ENCODE results near the gene PSMD4.
"Not testable (repeated sequence)": the region's sequence is repeated elsewhere in the genome, so short reads cannot be mapped to it uniquely, and the experiment has no call there.

Gene PSMD4

DNA sequence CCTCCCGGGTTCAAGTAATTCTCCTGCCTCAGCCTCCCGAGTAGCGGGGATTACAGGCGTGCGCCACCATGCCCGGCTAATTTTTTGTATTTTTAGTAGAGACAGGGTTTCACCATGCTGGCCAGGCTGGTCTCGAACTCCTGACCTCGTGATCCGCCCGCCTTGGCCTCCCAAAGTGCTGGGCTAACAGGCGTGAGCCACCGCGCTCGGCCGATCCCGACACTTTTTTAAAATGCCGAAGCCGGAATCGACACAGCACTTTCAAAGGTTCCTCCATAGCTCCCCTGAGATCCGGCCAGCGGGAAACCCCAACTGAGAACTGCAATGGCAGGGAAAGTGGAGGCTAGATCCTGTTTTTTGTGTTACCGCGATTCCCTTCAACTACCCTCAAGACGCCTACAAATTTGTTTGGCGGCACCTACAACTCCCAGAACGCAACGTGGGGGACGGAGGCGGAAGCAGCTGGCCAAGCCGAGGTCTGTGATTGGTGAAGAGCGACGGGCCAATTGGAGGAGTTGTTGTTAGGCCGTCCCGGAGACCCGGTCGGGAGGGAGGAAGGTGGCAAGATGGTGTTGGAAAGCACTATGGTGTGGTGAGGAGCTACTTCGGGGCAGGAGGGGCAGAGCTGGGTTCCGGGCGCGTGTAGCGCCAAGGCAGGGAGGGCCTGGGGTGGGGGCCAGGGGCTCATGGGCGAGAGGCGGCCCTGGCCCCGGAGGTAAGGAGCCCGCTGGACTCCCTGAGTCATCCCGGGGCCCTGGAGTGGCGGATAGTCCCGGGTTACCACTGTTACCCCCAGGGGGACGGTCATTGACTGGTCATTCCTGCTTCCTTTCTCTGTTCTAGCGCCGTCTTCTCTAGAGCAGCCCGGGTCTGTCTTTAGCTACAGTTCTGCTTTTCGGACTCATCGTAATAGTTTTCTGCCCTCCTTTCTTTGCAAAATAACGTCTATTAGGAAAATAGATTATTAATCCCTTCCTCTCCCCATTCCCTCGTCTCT, at the start of gene PSMD4:
PSMD4 (plus strand) TSS at position 518 of the 997 bp plus-strand sequence; CDS start at position 567, 49 bp downstream.
- peak; percentile 98 for DNase-seq

DNA sequence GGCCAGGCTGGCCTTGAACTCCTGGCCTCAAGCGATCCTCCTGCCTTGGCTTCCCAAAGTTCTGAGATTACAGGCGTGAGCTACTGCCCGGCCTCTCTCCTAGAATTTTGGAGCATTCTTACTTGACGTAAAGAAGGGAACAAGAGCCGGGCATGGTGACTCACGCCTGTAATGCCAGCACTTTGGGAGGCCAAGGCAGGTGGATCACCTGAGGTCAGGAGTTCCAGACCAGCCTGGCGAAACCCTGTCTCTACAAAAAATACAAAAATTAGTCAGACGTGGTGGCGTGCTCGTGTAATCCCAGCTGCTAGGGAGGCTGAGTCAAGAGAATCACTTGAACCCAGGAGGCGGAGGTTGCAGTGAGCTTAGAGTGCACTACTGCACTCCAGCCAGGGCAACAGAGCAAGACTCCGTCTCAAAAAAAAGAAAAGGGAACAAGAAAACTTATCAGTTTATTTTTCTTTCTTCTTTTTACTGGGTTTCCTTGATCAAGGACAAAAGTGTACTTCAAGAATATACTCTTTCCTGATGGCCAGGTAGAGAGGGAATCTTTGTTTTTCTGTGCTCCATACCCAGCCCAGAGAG, 49.1 kb upstream of the PSMD4 start:
- DNase-seq, result not testable (repeated sequence)

DNA sequence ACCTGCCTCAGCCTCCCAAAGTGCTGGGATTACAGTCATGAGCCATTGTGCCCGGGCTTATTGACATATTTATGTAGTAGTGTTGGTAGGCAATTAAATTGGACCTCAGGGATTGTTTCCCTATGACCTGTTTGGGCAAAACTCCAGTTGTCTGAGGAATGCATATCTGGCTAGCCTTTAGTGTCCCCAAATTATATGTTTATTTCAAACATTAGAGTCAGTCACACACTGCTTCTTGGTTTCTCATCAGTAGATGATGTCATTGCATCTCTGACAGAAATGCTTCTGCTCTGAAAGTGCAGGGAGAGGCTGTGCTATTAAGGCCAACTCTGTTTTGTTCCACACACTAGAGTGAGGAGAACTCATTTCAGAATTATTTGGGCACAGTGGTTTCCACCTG, 43.7 kb upstream of the PSMD4 start:
- DNase-seq, result no peak

DNA sequence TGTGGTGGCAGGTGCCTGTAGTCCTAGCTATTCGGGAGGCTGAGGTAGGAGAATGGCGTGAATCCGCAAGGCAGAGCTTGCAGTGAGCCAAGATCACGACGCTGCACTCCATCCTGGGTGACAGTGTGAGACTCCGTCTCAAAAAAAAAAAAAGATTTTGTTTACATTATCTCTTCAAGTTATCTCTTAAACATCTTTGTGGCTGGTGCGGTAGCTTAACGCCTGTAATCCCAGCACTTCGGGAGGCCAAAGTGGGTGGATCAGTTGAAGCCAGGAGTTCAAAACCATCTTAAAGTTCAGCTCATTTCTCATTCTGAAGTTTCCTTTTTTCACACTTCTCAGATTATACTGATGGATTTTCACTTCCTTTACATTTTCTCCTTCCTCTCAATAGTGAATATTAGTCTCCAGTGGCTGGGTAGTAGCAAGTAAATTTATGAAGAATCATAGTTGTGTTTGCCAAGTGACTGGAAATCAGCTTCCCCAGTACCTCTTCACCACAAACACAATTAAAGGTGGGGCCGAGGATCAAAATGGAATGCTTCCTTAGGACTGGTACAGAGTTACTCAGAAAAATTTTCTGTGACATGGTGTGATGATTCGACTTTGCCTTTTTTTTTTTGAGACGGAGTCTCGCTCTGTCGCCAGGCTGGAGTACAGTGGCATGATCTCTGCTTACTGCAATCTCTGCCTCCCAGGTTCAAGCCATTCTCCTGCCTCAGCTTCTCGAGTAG, 42.4 kb upstream of the PSMD4 start:
- no peak for DNase-seq

DNA sequence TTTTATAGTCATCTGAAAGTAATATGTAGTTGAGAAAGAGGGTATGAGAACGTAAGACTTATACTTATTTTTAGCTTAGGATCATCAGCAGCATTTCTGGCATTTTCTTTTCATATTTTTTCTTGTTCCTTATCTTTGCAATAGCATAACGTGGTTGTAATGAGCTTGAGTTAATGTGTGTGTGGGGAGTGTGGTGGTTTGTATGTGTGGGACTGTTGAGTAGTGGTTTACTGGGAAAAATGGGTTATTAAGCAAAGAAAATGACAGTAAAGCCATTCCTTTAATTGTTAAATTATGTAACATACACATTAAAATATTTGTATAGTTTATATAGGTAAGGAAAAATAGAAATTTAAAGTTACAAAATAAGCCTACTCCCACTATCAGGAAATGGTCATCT, 41.0 kb upstream of the PSMD4 start:
- DNase-seq, result no peak

DNA sequence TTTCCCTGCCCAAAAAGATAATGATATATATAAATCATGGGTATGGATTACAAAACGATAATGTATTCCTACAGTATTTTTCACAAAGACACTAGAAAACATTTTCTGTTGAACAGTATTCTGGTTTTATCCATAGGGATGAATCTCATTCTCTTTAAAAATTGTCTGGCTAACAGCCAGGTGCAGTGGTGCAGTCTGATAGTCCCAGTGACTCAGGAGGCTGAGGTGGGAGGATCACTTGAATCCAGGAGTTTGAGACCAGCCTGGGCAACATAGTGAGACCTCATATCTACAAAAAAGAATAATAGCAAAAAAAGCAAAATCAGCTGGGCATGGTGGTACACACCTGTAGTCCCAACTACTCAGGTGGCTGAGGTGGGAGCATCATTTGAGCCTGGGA, 32.9 kb upstream of the PSMD4 start:
- no peak for DNase-seq

DNA sequence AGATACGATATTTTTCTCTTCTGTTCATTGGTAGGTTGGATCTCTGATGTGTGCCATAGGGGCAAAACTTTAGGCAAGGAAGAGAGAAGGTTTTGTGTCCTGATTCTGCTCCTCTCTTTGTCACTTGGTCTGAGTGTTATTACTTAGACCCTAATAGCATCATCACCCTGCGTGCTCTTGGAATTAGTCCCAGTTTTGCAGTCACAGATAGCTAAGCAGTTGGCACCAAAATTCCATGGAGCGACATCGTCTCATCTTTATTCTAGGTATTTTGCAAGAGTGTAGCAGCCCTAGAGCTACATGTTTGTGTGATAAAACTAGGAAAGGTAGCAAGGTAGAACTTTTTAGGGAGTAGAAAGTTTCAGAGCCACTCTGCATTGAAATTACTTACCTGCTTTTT, 32.4 kb upstream of the PSMD4 start:
- DNase-seq, result no peak

DNA sequence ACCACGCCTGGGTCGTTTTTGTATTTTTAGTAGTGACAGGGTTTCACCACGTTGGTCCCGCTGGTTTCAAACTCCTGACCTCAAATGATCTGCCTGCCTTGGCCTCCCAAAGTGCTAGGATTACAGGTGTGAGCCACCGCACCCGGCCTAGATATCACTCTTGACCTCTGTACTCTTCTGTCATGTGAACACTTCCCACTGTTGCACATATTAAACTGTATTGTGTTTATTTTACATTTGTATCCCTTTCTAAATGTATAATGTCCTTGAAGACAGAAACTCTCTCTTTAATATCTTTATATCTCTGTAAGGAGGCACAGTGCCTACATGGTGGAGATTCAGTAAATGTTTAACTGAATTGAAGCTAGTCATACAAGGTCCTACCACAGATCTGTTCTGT, 19.3 kb upstream of the PSMD4 start:
- no peak for DNase-seq

DNA sequence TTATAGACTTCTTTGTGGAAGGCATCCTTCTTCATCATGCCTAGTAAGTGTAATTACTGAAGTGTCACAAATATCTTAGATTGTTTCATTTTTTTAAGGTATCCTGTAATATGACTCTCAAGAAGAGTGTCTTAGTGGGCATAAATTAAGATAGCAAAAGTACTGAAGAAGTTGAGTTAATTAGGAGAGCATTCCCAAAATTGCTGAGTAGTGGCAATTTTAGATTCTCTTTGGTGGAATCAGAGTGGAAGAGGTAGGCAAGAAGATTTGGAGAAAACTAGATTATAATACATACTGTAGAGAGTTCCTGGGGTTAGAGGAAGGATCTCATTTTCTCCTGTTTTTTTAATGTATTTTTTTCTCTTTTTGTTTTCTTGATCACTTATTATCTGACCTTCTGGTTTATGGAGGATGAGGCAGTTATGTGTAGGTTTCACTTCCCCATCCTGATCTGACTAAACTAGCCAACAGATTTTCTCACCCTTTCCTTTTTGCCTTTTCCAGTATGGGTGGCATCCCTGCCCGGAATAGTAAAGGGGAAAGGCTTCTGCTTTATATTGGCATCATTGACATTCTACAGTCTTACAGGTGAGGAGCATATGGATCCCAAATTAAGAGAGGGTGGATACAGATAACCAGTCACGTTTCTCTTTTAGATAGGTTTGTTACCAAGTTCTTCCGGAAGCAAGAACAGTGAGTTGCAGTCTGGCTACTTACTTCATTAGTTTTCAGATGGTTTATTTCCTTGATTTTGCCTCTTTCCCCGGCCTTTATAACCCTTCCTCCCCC, 16.7 kb upstream of the PSMD4 start:
- DNase-seq, result no peak

DNA sequence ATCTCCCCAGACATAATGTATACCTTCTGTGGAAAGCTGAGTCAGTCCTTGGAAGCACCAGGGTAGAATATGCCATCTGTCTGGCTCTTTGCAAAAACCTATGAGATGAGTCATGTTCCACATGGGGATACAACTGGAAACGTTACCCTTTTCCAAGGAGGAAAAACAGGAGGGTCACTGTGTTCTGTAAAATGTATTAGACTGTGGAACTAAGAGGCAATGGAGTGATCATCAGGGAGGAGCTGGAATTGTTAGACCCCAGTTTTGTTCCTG, 16.1 kb upstream of the PSMD4 start:
- DNase-seq, result no peak

DNA sequence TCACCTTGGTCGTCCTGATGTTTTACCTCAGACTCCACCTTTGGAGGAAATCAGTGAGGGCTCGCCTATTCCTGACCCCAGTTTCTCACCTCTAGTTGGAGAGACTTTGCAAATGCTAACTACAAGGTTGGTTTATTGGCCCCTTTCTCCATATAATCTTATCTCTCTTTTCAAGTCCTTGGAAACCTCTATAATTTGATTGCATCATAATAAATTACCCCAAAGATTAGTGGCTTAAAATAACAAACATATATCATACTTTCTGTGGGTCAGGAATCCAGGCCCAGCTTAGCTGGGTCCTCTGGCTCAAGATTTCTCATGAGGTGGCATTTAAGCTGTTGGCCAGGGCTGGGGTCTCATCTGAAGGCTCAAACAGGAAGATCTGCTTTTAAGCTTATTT, 12.1 kb upstream of the PSMD4 start:
- DNase-seq, result no peak

DNA sequence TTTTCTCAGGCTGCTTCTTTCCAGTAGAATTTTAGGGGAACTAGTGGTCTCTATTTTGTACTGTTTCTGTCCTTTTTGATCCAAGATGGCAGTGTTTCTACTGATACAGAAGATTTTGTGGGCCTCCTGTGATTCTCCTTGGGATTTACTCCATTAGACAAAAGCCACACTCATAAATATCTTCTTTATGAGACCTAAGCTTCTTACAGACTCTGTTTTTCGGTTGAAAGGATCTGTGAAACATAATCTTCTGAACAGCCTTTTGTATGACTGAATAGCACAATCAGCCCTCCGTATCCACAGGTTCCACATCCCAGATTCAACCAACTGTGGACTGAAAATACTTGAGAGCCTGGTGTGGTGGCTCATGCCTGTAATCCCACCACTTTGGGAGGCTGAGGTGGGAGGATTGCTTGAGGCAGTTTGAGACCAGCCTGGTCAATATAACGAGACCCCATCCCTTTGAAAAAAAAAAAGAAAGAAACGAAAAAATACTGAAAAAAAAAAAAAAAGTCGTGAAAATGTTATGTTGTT, 10.8 kb upstream of the PSMD4 start:
- DNase-seq, result no peak

DNA sequence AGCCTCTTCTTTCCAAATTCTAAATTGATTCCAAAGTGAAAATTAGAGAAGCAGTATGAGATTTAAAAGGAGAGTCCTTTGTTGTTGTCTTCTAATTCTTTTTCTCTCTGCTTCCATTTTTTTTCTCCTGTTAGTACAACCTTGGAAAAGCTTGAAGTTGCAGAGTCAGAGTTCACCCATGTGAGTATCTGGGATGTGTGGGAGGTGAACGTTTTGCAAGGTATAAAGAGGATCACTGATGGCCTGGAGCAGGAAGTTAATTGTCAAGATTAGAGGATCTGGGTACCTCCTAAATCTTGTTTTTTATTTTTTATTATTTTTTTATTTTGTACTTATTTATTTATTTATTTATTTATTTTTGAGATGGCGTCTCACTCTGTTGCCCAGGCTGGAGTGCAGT, 7.7 kb upstream of the PSMD4 start:
- DNase-seq, result no peak

DNA sequence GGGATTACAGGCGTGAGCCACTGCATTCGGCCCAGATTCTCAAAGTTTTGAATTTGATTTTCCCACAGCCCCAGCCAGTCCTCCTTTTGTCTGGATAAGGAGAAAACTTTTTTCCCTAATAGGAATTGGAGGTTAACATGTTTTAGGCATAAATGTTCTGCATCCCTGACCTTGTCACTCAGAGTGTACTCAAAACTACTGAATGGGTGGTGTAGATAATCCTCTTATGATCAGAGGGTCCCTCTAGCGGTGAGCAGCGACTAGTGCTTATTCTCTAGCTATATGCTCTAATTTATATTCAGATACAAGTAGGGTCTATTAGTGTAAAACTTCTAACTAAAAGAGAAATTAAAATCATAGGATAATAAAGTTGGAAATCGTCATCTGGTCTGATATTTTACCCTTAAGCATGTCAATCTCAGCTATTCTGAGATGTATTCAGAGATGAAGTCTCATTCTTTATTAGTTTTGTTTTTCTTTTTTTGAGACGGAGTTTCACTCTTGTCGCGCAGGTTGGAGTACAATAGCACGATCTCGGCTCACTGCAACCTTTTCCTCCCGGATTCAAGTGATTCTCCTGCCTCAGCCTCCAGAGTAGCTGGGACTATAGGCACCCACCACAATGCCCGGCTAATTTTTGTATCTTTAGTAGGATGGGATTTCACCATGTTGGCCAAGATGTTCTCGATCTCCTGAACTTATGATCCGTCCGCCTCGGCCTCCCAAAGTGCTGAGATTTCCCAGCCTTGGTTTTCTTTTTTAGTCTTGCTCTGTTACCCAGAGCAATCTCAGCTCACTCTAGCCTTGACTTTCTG, 2.7 kb upstream of the PSMD4 start:
- DNase-seq, result peak; percentile 87

DNA sequence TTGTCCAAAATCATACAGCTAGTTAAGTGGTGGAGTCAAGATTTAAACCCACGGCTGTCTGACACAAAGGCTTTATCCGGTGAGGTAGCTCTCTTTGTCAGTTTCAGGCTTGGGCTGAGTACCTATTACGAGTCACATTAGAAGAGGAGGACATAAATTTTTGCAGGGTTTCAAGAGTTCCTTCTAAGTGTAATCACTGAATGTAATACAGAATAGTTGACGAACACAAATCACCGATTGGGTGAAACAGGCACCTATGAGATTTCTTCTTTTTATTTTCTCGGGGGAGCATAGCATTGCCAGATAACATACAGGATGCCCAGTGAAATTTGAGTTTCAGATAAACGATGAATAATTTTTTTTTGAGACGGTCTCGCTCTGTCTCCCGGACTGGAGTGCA, 847 bp downstream of the PSMD4 start:
- no peak for DNase-seq

DNA sequence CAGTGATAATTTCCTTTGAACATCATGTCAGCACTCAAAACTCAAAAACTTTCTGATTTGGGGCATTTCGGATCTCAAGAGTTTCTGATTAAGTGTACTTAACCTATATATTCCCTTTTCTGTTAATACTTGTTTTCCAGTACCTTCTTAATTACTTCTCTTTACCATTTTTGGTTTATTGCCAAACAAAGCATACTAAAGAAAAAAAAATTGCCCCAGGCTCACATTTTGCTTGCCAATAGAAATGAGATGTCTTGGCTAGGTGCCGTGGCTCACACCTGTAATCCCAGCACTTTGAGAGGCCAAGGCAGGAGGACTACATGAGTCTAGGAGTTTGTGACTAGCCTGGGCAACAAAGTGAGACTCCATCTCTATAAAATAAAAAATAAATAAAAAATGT, 4.8 kb downstream of the PSMD4 start:
- DNase-seq, result no peak

DNA sequence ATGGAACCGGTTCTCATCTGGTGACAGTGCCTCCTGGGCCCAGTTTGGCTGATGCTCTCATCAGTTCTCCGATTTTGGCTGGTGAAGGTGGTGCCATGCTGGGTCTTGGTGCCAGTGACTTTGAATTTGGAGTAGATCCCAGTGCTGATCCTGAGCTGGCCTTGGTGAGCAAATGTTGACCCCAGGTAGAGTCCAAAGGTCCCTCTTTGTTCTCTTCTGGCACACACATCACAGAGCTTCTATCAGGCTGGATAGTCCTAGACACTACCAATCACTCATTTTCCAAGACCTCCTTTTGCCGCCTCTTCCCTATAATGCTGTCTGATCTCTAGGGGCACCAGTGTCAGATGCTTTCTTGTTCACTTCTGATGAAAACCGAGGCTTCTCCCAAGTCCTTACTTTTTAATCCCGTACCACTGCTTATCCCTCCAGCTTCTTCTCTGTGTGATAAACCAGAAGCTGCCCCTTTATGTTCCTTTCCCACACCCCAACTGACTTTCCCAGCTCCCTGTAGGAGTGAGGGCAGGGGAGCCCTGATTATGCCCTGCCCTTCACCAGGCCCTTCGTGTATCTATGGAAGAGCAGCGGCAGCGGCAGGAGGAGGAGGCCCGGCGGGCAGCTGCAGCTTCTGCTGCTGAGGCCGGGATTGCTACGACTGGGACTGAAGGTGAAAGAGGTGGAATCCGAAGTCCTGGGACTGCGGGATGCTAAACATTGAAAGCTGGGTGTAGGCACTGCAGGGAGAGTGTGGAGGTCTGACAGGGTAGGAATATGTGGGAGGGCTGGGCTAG, 11.1 kb downstream of the PSMD4 start:
- no peak for DNase-seq

DNA sequence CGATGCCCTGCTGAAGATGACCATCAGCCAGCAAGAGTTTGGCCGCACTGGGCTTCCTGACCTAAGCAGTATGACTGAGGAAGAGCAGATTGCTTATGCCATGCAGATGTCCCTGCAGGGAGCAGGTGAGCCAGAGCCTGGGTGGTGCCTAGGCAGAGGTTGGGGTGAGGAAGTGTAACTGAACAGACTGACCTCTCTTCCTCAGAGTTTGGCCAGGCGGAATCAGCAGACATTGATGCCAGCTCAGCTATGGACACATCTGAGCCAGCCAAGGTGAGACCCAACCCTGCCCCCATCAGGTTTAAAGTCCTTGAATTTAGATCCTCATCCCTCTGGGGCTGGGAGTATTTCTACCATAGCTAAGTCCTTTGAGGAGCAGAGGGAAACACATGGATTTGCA, 11.8 kb downstream of the PSMD4 start:
- no peak for DNase-seq

DNA sequence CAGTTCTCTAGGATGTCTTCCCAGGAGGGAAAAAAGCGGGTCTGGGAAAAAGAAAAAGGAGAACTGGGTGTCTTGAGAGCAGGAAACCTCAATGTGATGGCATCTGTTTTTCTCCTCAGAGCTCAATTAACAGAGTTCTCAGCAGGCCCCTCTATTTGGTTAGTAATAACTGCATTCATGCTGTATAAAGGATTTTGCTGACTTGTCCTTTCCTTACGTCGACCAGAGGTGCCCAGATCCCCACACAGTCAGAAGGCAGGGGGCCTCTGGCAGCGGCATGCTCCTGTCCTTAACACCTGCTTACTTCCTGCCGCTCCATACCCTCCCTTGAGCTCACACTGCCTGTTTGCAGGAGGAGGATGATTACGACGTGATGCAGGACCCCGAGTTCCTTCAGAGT, 12.3 kb downstream of the PSMD4 start:
- DNase-seq, result no peak

DNA sequence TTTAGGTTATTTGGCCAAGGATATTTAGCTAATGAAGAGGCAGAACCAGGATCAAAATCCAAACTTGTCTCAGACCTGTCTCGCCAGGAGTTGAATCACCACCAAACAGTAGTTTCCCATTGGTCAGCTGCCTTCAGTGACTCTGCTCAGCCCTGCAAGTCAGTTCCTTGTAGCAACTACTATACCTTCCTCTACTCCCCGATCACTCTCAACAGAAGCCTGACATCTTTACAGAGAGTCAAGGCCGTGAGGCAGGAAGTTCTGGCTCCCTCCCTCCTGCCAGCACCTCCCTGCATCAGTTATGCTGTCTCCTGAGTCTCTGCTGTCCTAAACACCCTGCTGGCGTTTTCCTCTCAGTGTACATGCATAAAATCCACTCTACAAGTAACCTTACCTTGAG, 13.2 kb downstream of the PSMD4 start:
- DNase-seq, result no peak

DNA sequence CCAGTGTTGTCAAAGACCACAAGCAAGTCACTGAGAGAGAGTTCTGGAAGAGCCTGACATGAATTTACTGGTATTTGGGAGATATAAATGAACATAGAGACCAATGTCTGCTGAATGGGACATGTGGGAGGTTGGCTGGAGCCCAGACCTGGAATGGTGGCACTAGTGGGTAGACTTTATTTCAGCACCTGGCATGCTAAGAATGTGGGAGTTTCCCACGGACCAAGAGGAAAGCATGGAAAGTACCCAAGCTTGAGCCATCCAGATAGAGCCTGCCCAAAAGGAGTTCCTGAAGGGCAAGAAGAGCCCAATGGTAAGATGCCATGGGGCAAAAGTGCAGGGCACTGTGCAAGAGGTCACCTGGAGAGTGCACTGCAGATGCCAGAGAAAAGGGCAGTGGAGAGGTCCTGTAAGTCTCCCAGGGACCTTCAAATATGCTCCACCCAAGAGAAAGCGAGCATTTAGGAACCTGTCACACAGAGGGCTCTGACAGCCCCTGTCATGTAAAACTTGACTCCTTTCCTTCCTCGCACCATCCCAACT, 19.5 kb downstream of the PSMD4 start:
- DNase-seq, result no peak

Measured in NCI-H187 treated with DMSO at 0.1 percent for 48 hours (cell line).